Lower leg skin (tissue), 3 donors: ENCODE data around the gene SGTB.

Experiments
- CTCF ChIP-seq, 3 donors: fragments of 450-650 bp; IDR thresholded peaks; one replicate each; pipeline ENCODE4 v1.5.1; 2016; ENCODE audit warnings: antibody characterized with exemption in 3 of 3, mild to moderate bottlenecking in 3 of 3, moderate library complexity in 2 of 3
- POLR2A ChIP-seq, 2 donors: fragments of 450-650 bp; IDR thresholded peaks; one replicate each; pipeline ENCODE4 v1.6.1; 2016 to 2017; ENCODE audit warnings: antibody characterized with exemption in 2 of 2, mild to moderate bottlenecking in 1 of 2, moderate library complexity in 1 of 2

- TF ChIP-seq POLR2A (IDR thresholded peaks at IDR 0.05), result no peak
- TF ChIP-seq CTCF (IDR thresholded peaks at IDR 0.05), result no peak
Measured at GRCh38 chr5:65674749-65675148, 47.2 kb downstream of the SGTB start.
